Measurements from ENCODE around the gene MRM3.
"Not testable (repeated sequence)": the region's sequence is repeated elsewhere in the genome, so short reads cannot be mapped to it uniquely, and the experiment has no call there.

- TF ChIP-seq, protein P1, sequence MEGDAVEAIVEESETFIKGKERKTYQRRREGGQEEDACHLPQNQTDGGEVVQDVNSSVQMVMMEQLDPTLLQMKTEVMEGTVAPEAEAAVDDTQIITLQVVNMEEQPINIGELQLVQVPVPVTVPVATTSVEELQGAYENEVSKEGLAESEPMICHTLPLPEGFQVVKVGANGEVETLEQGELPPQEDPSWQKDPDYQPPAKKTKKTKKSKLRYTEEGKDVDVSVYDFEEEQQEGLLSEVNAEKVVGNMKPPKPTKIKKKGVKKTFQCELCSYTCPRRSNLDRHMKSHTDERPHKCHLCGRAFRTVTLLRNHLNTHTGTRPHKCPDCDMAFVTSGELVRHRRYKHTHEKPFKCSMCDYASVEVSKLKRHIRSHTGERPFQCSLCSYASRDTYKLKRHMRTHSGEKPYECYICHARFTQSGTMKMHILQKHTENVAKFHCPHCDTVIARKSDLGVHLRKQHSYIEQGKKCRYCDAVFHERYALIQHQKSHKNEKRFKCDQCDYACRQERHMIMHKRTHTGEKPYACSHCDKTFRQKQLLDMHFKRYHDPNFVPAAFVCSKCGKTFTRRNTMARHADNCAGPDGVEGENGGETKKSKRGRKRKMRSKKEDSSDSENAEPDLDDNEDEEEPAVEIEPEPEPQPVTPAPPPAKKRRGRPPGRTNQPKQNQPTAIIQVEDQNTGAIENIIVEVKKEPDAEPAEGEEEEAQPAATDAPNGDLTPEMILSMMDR (IDR thresholded peaks at IDR 0.05; ENCODE audit: extremely low read depth in 1 of 2, insufficient read depth in 1 of 2, low read depth in 1 of 2, low read length in 2 of 2): not testable (repeated sequence)
- TF ChIP-seq POLR2A (IDR thresholded peaks at IDR 0.05; ENCODE audit: low read depth, low read length); EZH2 (IDR thresholded peaks at IDR 0.05; ENCODE audit: borderline replicate concordance, low read depth, low read length, severe bottlenecking); FOS (IDR thresholded peaks at IDR 0.05; ENCODE audit: borderline replicate concordance, insufficient read depth, low read length); MYC (IDR thresholded peaks at IDR 0.05; ENCODE audit: low read depth, low read length); POLR2AphosphoS5 (IDR thresholded peaks at IDR 0.05; ENCODE audit: insufficient read depth, low read depth, low read length); JUN (IDR thresholded peaks at IDR 0.05; ENCODE audit: borderline replicate concordance, insufficient read depth, insufficient read length, low read depth); GATA2 (IDR thresholded peaks at IDR 0.05; ENCODE audit: insufficient read depth, insufficient read length, low read depth, low read length): not testable (repeated sequence)
- TF ChIP-seq, protein P2, sequence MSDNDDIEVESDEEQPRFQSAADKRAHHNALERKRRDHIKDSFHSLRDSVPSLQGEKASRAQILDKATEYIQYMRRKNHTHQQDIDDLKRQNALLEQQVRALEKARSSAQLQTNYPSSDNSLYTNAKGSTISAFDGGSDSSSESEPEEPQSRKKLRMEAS (IDR thresholded peaks at IDR 0.05; ENCODE audit: insufficient read depth, insufficient read length): not testable (repeated sequence)
These were observed 47.5 kb downstream of the MRM3 start for GRCh38 chr17:829614-830013.
